ENCODE data around the gene RETSAT.
"Not testable (repeated sequence)": the region's sequence is repeated elsewhere in the genome, so short reads cannot be mapped to it uniquely, and the experiment has no call there.

RETSAT gene

DNA sequence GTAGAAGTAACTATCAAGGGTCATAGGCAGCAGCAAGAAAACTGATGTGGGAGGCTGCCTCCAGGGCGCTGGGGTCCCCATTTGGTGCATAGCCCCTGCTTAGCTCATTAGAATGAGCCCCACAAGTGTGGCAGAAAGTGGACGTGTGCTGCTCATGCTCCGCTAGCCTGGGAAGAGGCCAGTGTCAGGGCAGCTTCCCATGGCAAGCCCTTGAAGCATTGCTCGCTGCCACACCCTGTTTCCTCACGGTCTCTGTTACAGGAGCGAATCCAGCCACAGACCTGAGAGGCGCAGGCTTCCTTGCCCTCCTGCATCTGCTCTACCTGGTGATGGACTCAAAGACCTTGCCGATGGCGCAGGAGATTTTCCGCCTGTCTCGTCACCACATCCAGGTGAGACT lies 22.8 kb upstream of the RETSAT start:
- DNase-seq, result no peak

DNA sequence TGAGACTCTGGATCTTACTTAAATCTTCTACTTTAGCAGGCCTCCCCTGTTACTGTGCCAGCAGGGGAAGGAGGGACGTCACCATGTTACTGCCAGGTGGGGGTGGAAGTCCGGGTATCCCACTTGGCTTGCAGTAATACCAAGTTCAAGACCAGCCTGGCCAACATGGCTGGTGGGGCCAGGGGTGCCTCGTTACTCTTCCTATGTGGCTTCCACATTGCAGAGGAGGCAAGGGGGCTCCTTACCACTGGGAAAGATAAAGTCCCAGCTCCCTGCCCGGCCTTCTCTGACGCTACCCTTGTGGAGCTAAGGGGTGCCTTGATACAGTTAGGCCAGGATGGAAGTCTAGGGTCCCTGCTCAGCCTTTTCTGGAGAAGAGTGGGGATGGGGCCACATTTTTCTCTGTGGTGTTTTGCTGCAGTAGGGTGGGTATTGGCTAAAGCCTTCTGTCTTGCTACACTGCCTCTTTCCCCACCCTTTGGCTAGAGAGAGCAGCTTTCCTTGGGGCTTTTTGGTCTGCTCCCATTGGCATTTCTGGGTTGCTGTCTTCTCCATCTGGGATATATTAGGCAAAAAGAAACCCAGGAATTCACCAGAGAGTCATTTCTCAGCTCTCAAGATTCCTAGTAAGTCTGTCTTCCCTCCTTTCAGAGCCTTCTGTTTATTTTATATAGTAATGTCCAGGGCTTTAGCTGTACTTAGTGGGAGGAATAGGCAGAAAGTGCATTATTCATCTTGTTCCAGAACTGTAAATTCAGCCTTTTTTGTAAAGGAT lies 22.1 kb upstream of the RETSAT start:
- DNase-seq, result no peak

DNA sequence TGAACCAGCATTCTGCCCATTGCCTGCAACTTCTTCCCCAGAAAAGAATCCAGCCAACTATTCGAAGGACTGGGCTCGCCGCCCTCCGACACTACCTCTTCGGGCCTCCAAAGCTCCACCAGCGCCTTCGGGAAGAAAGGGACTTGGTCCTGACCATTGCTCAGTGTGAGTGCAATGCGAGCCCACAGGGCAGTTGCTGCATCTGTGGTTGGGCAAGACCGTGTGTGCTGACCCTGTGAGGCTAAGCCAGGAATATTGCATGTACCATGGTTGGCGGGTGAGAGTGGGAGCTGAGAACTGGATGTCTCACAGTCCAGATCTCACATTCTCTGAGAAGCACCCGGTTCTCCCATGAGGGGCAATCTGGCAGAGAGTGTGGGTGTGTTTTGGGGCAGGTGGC lies 16.7 kb upstream of the RETSAT start:
- DNase-seq, result no peak

DNA sequence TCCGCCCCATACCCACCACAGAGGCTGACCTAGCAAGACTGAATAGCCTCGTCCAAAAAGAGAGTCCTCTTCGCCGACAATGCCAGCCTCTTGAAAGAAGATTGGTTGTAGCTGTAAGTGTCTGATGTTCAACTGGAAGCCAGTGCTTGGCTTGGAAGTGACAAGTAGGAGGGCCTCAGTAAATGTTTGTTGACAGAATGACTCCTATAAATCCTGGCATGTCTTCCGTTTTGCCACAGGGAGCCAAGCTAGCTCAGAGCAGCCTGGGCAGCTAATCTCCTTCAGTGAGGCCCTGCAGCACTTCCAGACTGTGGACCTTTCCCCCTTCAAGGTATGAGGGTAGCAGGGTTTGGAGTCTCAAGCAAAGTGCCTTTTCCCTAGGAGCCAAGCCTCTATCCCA lies 15.2 kb upstream of the RETSAT start:
- DNase-seq, result no peak

DNA sequence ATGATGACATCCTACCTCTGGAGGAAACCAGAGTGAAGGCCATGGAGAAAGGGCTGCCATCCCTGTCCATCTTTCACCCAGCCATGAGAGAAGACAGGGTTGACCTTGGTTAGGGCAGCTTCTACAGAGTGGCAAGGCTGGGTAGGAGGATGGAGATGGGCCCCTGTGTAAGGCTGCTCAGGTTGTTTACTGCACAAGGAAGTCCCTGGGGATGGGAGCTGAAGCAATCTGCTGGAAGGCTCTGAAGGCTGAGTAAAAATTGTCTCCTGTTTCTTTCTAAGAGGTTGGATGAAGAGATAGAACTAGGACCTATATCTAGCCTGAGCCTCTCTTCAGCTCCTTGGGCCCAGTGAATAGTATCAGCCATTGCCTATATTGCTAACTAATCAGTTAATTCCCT lies 14.6 kb upstream of the RETSAT start:
- no peak for DNase-seq

DNA sequence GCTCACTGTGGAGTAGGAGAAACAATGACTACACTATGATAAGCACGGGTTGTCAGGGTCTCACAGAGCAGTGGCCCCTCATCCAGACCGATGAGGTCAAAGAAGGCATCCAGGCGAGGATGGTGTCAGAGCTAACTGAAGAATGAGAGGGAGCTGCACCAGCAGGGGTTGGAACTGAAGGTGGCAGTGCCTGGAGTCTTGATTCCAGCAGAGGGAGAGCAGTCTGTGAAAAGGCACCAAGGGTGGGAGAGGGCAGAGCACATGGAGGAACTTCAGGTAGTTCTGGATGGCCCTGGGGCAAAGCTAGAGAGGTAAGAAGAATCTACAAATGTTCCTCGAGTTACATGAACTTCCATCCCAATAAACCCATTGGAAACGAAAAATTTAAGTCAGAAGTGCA lies 12.9 kb upstream of the RETSAT start:
- DNase-seq, result no peak

DNA sequence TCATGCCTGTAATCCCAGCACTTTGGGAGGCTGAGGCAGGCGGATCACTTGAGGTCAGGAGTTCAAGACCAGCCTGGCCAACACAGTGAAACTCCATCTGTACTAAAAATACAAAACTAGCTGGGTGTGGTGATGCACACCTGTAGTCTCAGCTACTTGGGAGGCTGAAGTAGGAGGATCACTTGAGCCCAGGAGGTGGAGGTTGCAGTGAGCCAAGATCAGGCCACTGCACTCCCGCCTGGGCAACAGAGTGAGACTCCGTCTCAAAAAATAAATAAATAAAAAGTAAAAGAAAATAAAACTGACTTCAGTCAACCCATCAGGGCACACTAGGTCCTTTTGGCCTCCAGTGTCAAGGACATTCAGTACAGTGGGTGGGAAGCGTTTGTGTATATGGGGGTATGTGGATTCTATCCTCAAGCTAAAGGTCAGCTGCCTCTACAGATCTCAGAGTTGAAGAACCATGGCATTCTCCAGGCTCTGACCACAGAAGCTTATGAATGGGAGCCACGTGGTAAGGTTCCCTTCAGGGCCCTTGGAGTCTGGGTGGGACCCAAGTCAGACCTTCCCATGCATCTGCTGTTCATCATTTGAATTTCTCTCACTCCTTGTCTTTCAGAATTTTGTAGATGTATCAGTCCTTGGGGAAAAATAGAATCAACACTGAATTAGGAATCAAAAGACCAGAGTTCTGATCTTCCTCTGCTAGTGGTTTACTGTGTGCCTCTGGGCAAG lies 8.5 kb upstream of the RETSAT start:
- not testable (repeated sequence) for DNase-seq

DNA sequence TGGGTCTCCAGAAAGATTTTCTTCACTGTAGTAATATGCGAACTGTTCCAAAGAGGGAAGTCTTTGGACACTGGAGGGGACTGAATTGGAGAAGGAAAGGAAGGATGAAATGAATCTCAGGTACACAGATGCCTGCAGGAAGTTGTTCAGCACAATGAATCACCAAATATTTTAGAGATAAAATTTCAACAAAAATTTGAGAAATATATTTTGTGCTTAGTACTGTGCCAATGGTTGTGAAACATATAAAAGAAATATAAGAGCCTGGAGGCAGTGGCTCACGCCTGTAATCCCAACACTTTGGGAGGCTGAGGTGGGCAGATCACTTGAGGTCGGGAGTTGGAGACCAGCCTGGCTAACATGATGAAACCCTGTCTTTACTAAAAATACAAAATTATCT lies 3.4 kb upstream of the RETSAT start:
- no peak for DNase-seq

DNA sequence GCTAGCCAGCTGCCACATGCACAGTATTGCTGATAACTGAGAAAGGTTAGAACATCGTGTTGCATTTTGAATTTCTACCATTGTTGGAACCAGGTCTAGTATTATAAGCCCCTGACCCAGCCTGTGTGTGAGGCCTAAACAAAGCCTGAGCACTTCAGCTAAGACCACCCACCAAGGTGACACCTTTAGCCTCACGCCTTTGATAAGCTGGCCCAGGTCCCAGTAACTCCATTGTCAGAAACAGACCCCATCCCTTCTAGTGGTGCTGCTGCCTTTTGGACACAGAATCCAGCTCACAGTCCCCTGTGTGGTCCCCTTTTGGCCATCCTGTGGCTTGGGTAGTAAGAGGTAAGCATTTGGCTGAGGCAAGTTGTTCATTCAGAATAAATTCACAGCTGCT lies 1.9 kb upstream of the RETSAT start:
- no peak for DNase-seq

DNA sequence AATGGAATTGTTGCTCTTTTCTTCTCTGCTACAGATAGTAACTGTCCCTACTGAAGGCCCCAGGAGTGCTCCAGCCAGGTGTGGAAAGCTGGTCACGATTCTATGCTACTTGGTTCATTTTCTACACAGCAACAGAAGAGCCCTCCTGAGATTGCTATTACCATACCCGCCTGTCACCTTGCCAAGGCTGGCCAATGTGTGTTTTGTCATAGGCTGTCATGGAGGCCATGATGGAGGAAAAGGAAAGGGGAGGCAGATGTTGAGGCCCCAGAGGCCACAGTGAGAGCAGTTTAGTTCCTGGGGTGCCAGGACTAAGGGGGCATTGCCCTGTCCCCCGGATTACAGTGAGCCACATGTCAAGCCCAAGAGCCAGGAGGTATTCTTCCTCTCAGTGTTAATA lies 1.2 kb upstream of the RETSAT start:
- no peak for DNase-seq

DNA sequence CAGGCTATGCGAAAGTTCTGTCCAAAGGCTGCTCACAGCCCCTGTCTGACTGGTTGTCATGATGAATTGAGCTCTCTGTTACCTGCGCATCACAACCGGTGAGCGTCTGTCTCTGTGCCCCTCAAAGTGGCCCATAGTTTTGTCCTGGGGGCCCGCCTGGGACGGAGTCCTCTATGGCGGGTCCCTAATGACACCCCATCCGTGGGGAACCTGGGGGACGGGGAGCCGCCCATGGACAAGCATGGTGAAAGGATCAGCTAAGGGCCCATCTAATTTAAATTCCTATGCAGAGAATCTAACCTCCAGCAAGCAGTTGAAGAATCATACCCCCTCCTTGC lies 714 bp upstream of the RETSAT start:
- no peak for DNase-seq

DNA sequence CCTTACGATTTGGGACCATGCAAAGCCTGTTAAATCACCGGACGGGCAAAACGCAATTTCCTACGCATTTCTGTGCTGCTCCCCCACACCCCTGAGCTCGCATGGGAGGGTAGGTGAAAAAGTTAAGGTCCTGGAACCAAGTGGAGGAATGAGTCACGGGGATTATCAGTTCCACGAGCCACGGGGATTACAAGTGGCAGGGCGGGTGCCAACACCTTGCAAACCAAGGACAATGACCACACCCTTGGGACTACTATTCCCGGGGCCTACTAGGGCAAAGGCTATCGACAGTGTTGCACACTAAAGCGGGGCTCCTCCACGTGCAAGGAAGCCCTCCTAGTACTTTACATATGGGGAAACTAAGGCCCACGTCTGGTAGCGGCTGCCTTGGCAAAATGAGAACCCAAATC lies 447 bp downstream of the RETSAT start:
- DNase-seq, result peak; percentile 34

DNA sequence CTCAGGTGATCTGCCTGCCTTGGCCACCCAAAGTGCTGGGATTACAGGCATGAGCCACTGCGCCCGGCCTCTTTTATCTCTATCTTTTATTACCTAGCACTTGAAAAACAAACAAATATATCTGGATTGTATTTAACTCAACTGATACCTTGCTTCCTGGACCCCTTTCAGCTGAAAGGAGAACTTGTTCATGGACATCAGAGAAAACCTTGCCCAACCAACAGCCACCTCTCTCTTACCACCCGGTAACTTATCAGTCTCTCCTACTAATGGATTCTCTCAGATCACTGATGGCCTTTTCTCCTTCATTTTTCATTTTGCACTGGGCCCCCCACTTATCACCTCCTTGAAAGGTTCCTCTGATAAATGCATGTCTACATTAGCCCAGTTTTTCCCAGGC lies 6.7 kb downstream of the RETSAT start:
- no peak for DNase-seq

DNA sequence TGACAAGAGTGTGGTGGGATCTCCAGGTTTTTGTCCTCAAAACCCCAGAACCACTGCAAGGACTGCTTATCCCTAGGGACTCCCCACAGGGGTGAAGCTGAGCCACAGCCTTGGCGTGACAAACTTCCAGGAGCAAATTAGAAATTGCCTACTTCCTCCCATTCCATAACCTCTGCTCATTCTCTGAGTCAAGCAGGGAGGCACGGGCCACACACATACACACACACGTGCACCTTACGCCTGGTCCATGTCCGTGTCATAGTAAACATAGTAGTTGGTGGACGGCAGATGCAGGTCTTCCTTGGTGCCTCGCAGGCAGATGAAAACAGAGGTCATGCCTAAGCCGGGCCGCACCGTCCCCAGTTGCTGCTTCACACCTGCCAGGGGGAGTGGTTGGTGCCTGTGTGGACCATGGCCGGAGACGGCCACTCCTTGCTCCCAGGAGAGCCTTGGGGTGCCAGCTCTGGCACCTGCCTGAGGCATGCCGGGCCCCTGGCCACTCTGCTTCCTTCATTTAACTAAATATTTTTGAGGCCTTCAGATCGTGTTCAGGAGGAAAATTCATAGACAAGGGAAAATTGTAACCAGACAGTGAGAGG lies 9.9 kb downstream of the RETSAT start:
- DNase-seq, result no peak

DNA sequence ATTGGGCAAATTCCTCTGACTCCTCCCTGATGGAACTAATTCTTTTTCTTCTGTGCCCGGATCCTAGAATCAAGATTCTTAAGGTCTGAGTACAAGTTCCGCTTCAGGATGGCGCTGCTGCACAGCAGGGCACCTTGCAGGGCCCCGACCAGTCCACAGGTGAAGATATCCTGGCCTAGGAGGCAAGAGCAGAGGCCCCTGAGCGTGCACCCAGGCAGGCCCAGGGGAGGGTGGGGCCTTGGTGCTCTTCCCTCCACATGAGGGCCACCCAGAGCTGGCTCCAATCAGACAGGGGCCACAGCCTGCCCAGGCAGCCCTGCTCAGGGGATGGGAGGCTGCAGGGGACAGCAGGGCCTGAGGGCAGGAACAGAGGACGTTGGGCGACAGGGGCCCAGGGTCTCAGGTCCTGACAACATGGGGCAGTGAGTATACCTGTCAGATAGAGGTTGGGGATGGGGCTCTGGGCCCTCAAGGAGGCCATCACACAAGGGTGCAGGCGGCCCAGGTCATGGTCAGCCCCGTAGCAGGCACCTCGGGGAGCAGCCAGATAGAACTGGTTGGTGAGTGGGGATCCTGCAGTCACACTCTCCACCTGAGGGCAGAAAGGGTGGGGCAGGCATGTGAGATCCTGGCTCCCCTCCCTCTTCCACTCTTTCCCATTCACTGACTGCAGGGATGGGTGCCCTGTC lies 11.0 kb downstream of the RETSAT start:
- not testable (repeated sequence) for DNase-seq

DNA sequence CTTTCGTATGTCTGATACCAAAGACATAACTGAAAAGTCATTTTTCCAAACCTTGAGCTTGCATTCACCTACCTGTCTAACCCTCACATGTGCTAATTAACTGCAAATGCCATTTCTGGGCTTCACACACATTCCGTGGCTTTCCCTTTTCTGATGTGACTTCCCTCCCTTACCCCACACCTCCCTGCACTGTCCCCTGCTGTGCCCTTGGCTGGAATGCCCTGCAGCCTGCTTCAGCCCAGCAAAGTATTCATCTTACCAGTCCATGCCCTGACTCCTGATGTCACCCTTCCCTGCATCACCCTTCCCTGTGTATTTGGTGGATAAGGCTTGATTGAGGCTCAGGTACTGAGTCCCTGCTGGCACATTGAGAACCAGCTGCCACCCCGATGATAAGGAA lies 12.2 kb downstream of the RETSAT start:
- DNase-seq, result no peak

DNA sequence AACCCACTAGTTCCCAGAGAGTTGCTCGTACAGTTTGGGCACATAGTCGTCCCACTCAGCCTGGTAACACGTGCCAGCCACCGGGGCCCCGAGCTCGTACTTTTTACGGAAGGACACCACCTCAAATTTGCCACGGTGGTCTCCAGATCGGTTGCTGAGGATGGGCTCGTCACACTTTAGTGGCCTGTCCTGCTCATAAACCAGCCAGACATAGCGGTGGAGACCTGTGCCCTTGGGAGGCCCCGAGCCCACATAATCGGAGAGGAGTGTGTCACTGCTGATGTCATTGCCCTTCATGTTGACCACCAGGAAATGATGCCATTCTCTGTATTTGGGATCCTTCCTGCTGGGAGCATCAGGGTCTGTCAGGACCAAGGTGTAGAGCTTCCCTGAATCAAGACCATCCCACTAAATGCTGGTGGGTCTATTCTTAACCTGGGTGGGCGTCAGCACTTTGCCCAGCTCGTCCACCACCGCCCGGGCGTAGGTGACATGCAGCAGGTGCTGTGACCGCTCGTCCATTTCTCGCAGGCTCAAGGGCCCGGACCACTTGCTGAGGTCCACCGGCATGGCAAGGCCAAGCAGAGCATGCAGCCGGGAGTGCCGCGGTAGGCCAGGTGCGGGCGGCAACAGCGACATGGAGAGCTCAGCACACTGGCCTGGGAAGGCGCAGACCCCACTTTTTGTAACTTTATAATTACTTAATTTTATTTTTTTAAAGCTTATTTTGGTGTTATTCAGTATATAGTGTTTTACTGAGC lies 12.9 kb downstream of the RETSAT start:
- no peak for DNase-seq

DNA sequence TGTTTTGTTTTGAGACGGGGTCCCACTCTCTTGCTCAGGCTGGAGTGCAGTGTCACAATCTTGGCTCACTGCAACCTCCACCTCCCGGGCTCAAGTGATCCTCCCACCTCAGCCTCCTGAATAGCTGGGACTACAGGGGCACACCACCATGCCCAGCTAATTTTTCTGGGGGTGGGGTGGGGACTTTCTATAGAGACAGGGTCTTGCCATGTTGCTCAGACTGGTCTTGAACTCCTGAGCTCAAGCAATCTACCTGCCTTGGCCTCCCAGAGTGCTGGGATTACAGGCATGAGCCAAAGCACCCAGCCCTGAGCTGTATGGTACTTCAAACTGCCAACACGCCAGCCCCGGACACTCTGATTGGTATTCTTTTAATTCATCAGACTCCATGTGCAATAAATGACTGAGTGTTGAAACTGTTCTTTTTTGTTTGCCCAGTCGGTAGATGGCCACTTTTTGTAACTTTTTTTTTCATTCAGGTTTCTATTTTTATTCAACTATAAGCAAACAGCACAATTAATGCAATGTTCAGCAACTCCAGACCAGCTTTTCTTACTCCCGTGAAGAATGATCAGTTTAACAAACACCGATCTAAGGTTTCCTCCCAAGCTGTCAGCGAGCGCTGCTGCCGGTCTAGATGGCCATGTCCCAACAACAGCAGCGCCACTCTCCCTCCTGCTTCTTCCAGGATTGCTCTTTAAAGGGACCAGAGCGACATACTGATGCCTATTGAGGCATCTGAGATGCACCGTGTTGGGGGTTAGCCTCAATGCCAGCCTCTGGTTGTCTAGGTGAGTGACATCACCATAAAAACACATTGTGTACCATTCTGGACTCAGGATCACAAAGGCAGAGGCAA lies 14.1 kb downstream of the RETSAT start:
- no peak for DNase-seq

DNA sequence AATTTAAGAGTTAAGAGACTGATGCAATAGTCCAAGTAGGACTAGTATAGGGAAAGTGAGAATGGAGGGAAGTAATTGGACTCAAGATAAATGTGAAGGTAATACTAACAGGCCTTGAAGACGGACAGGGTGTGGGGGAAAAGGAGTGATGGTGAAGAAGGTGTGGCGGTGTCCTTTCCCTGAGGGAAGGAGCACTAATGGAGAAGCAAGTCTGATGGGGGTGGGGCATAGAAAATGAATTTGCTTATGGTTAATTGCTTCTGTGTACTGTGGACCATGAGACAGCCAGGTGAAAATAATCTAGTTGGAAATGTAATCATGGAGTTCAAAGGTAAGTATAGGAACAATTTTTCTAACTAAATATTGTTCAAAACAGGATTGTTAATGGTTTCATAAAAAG lies 19.4 kb downstream of the RETSAT start:
- no peak for DNase-seq

DNA sequence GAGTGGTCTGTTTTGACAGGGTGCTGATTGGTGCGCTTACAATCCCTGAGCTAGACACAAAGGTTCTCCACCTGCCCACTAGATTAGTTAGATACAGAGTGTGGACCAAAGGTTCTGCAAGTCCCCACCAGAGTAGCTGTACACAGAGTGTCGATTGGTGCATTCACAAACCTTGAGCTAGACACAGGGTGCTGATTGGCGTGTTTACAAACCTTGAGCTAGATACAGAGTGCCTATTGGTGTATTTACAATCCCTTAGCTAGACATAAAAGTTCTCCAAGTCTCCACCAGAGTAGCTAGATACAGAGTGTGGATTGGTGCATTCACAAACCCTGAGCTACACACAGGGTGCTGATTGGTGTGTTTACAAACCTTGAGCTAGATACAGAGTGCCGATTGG lies 20.5 kb downstream of the RETSAT start:
- not testable (repeated sequence) for DNase-seq

DNA sequence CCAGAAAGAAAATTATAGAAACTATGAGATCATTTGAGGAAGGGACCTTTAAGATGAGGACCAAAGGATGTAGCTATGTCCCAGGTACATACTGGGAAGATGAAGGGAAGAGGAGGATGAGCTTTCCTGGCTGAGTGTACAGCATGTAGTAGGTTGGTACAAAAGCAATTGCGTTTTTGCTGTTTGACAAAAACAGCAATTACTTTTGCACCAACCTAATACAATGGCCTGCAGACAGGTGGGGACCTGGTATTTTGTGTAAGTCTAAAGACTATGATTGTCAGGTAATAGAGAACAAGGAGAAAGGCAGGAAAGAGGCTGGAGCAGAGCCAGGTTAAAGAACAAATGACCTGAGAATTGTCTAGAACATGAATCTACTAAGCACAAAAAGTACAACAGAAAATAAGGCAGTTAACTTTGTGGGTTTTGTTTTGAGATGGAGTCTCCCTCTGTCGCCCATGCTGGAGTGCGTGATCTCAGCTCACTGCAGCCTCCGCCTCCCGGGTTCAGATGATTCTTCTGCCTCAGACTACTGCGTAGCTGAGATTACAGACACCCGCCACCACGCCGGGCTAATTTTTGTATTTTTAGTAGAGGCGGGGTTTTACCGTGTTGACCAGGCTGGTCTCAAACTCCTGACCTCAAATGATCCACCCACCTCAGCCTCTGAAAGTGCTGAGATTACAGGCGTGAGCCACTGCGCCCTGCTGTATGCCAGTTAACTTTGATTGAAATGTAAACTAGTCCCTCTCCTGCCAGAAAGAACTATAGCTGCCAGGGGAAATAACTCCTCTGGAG lies 23.3 kb downstream of the RETSAT start:
- no peak for DNase-seq
